Stimulated activated effector memory CD8-positive, alpha-beta T cell treated with anti-CD3 and anti-CD28 coated beads, Interleukin-12 subunit alpha, Interleukin-12 subunit beta, amount 100 ng/mL, for 72 hours (primary cell): Measurements from ENCODE around the gene PHACTR1.

Source experiments
- ATAC-seq: fragments of 150-1000 bp; cut with Tn5 transposase; 2 replicates; pipeline ENCODE4 v1.10.0; 2021
- DNase-seq, 2 donors: peaks; one replicate each; pipeline ENCODE4 v3.0.0; 2021 to 2022; ENCODE audit warnings: low spot score in 2 of 2
- H3K27ac Mint-ChIP-seq: one replicate; pipeline ENCODE4 v1.8.0; 2022; ENCODE audit warnings: mild to moderate bottlenecking, mixed read lengths
- H3K36me3 Mint-ChIP-seq: one replicate; pipeline ENCODE4 v1.8.0; 2022; ENCODE audit warnings: mild to moderate bottlenecking, mixed read lengths
- H3K4me1 Mint-ChIP-seq: one replicate; pipeline ENCODE4 v1.8.0; 2022; ENCODE audit warnings: mixed read lengths
- H3K4me3 Mint-ChIP-seq: one replicate; pipeline ENCODE4 v1.8.0; 2022; ENCODE audit warnings: mild to moderate bottlenecking, mixed read lengths
- H3K9me3 Mint-ChIP-seq: one replicate; pipeline ENCODE4 v1.8.0; 2022; ENCODE audit warnings: mixed read lengths

Gene PHACTR1

GRCh38 chr6:12844284-12845223 lies 128.0 kb downstream of the PHACTR1 start:
- no peaks in the 10 kb centered on the region for H3K9me3 Mint-ChIP-seq
- DNase-seq (no peak), ATAC-seq (no peak)
- no peaks in the 10 kb centered on the region for H3K36me3 Mint-ChIP-seq
- H3K4me3 Mint-ChIP-seq = no peak overlapping the region
- H3K4me1 Mint-ChIP-seq = no peaks in the 10 kb centered on the region
- no peak overlapping the region for H3K27ac Mint-ChIP-seq

DNA sequence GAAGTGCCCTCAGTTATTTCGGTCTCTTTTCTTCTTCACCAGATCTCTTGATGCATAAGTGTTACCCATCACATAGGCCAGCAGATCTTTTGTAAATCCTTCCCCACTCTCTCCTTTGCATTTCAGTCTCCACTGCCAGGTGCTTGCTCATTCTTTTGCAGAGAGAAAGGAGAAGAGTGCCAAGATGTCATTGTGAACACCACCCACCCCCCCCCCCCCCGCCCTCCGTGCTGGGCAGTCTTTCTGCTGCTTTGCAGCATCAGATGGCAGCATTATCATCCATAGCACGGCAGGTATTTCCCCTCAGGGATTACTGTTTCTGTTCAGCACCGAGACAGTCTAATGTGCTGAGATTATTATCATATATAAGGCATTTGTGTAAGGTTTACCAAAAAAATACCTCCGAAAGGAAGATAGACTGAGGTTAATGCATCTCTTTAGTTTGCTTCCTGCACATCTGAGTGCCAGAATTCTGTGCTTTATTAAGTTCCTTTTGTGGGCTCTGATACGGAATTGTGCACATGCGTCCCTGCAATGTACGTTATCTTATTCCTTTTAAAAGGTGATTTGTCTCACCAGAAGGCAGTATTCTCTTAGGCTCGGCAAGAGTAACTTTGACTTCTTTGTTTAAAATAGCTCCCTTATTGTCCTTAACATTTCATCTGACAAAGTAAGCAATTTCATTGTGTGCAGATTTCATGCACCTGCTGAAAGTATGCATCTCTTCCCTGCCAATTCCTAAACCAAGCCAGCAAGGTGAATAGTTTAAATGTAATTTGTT lies 128.8 kb downstream of the PHACTR1 start:
- no peaks in the 10 kb centered on the region for H3K36me3 Mint-ChIP-seq
- ATAC-seq (no peak), DNase-seq (no peak)
- no peak overlapping the region for H3K27ac Mint-ChIP-seq
- no peak overlapping the region for H3K4me3 Mint-ChIP-seq
- no peaks in the 10 kb centered on the region for H3K4me1 Mint-ChIP-seq
- H3K9me3 Mint-ChIP-seq = no peaks in the 10 kb centered on the region

GRCh38 chr6:12848964-12849808 lies 132.6 kb downstream of the PHACTR1 start:
- H3K4me3 Mint-ChIP-seq = no peak overlapping the region
- H3K27ac Mint-ChIP-seq = no peak overlapping the region
- H3K36me3 Mint-ChIP-seq = no peaks in the 10 kb centered on the region
- no peaks in the 10 kb centered on the region for H3K9me3 Mint-ChIP-seq
- DNase-seq = no peak
- no peaks in the 10 kb centered on the region for H3K4me1 Mint-ChIP-seq
- no peak for ATAC-seq

DNA sequence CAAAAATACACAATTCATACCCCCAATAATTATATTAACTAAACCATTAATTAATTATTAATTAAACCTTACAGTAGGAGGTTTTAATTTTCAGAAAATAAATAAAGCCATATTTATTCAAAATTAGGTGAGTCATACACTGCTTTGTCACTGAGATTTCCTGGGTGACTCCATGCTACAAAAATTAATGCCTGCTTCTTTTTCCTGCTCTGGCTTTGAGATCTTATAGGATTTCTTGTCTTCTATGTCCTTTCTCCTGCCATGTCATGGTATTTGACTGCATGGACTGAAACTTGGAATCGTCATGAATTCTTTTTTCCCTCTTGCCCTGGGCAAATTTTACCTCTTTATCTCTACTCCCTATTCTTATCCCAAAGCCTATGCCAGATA lies 133.2 kb downstream of the PHACTR1 start:
- no peak for ATAC-seq
- Mint-ChIP-seq H3K9me3 (no peaks in the 10 kb centered on the region), H3K4me3 (no peak overlapping the region), H3K4me1 (no peaks in the 10 kb centered on the region), H3K36me3 (no peaks in the 10 kb centered on the region), H3K27ac (no peak overlapping the region)
- DNase-seq = no peak

GRCh38 chr6:12851123-12851695 lies 134.6 kb downstream of the PHACTR1 start:
- no peaks in the 10 kb centered on the region for H3K9me3 Mint-ChIP-seq
- H3K36me3 Mint-ChIP-seq = no peaks in the 10 kb centered on the region
- no peak overlapping the region for H3K27ac Mint-ChIP-seq
- no peak overlapping the region for H3K4me3 Mint-ChIP-seq
- DNase-seq (no peak), ATAC-seq (no peak)
- no peaks in the 10 kb centered on the region for H3K4me1 Mint-ChIP-seq

GRCh38 chr6:12861603-12862002 lies 145.0 kb downstream of the PHACTR1 start:
- no peak overlapping the region for H3K27ac Mint-ChIP-seq
- no peak for ATAC-seq
- no peak for DNase-seq
- H3K9me3 Mint-ChIP-seq = no peaks in the 10 kb centered on the region
- no peak overlapping the region for H3K4me3 Mint-ChIP-seq
- no peaks in the 10 kb centered on the region for H3K36me3 Mint-ChIP-seq
- no peaks in the 10 kb centered on the region for H3K4me1 Mint-ChIP-seq

- no peaks in the 10 kb centered on the region for H3K36me3 Mint-ChIP-seq
- H3K27ac Mint-ChIP-seq = no peak overlapping the region
- ATAC-seq (no peak), DNase-seq (no peak)
- no peak overlapping the region for H3K4me3 Mint-ChIP-seq
- H3K9me3 Mint-ChIP-seq = no peaks in the 10 kb centered on the region
- H3K4me1 Mint-ChIP-seq = no peaks in the 10 kb centered on the region
These were observed 148.6 kb downstream of the PHACTR1 start for GRCh38 chr6:12865117-12865516.

- Mint-ChIP-seq H3K36me3 (no peaks in the 10 kb centered on the region), H3K4me1 (no peaks in the 10 kb centered on the region), H3K9me3 (no peaks in the 10 kb centered on the region), H3K4me3 (no peak overlapping the region), H3K27ac (no peak overlapping the region)
- no peak for ATAC-seq
- no peak for DNase-seq
These were observed 149.2 kb downstream of the PHACTR1 start for GRCh38 chr6:12865671-12866181.

DNA sequence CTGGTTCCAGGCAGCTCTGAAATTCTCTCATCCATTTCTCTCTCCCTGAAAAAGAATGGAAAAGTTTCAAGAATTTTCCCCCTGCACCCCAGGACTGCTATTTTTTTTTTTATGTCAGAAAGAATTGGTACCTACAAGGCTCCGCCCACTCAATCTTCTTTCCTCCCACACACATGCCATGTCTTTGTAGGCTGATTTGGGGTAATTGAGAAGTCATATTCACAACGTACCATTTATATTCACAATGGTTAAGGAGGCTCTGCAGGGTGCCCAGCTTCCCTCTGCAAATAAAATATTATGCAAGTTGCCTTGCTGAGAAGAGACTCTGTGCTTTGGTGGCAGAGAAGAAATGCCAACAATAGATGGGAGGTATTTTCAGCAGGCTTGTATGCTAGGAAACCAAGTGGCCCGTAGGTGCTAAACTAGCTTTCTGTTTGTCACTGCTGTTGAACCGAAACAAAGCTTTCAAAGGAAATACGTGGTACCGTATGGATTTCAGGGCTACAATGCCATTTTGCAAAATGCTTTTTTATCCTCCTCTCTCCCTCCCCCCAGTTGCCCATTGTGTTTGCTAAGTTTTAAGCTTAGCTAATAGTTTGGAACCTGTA lies 150.0 kb downstream of the PHACTR1 start:
- no peak for DNase-seq
- Mint-ChIP-seq H3K9me3 (no peaks in the 10 kb centered on the region), H3K36me3 (no peaks in the 10 kb centered on the region), H3K4me3 (no peak overlapping the region), H3K27ac (no peak overlapping the region), H3K4me1 (no peaks in the 10 kb centered on the region)
- ATAC-seq = no peak

GRCh38 chr6:12869816-12870432 lies 153.4 kb downstream of the PHACTR1 start:
- H3K36me3 Mint-ChIP-seq = no peaks in the 10 kb centered on the region
- no peaks in the 10 kb centered on the region for H3K4me1 Mint-ChIP-seq
- ATAC-seq = no peak
- DNase-seq = no peak
- no peaks in the 10 kb centered on the region for H3K9me3 Mint-ChIP-seq
- H3K4me3 Mint-ChIP-seq = no peak overlapping the region
- H3K27ac Mint-ChIP-seq = no peak overlapping the region

GRCh38 chr6:12873691-12874090 lies 157.1 kb downstream of the PHACTR1 start:
- no peak overlapping the region for H3K4me3 Mint-ChIP-seq
- H3K9me3 Mint-ChIP-seq = no peaks in the 10 kb centered on the region
- H3K36me3 Mint-ChIP-seq = no peaks in the 10 kb centered on the region
- ATAC-seq (no peak), DNase-seq (no peak)
- no peak overlapping the region for H3K27ac Mint-ChIP-seq
- no peaks in the 10 kb centered on the region for H3K4me1 Mint-ChIP-seq

- ATAC-seq (no peak), DNase-seq (no peak)
- Mint-ChIP-seq H3K27ac (no peak overlapping the region), H3K4me1 (no peaks in the 10 kb centered on the region), H3K4me3 (no peak overlapping the region), H3K9me3 (no peaks in the 10 kb centered on the region), H3K36me3 (no peaks in the 10 kb centered on the region)
These were observed 158.5 kb downstream of the PHACTR1 start for GRCh38 chr6:12875051-12875450.

- DNase-seq = no peak
- no peaks in the 10 kb centered on the region for H3K4me1 Mint-ChIP-seq
- no peak overlapping the region for H3K4me3 Mint-ChIP-seq
- no peak for ATAC-seq
- H3K9me3 Mint-ChIP-seq = no peaks in the 10 kb centered on the region
- no peak overlapping the region for H3K27ac Mint-ChIP-seq
- H3K36me3 Mint-ChIP-seq = no peaks in the 10 kb centered on the region
These were observed 162.2 kb downstream of the PHACTR1 start for GRCh38 chr6:12878741-12879140.

- H3K36me3 Mint-ChIP-seq = no peaks in the 10 kb centered on the region
- no peak overlapping the region for H3K4me3 Mint-ChIP-seq
- no peak for ATAC-seq
- DNase-seq = no peak
- H3K9me3 Mint-ChIP-seq = no peaks in the 10 kb centered on the region
- H3K27ac Mint-ChIP-seq = no peak overlapping the region
- H3K4me1 Mint-ChIP-seq = no peaks in the 10 kb centered on the region
These were observed 166.3 kb downstream of the PHACTR1 start for GRCh38 chr6:12882761-12883290.
